GM19455 (cell line): ENCODE data around the gene TPCN2.
"Not testable (repeated sequence)": the region's sequence is repeated elsewhere in the genome, so short reads cannot be mapped to it uniquely, and the experiment has no call there.

Experiments used
- ATAC-seq: cut with Tn5 transposase; IDR thresholded peaks from one replicate; pipeline ENCODE4 v1.9.1; 2021; ENCODE audit not compliant: unreplicated experiment

TPCN2 gene

DNA sequence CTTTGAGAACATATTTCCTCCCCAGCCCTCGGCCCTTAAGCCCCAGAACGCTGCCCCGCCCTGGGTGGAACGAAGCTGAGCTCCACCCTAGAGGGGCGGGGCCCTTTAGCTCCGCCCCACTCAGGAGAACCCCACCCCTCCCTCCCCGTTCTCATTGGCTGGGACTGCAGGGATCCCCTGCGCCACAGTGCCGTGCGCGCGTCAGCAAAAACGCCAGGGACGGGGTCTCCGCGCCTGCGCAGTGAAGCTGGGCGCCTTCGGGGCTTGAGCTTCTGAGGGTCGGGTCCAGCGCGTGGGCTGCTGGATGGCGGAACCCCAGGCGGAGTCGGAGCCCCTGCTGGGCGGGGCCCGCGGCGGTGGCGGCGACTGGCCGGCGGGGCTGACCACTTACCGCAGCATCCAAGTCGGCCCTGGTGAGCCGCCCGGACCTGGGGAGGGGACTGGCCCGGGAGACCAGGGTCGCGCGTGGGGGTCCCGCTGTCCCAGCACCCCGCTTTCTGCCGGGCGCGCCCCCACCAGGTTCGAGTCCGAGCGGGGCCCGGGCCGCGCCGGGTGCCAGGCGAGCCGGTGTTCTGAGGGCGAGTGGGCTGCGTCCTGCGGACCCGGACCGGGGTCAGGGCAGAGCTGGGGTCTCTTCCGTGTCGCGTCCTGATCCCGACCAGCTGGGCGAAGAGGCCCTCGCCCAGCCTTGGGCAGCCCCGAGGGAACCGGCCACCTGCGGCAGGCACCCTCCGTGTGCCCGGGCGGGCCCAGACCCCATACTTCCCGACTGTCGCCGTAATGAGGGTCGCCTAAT, at the start of gene TPCN2:
Gene TPCN2 (plus strand): TSS at position 239 of the 796 bp plus-strand sequence. CDS start 66 bp downstream, at position 305.
- peak; percentile 78 for ATAC-seq

DNA sequence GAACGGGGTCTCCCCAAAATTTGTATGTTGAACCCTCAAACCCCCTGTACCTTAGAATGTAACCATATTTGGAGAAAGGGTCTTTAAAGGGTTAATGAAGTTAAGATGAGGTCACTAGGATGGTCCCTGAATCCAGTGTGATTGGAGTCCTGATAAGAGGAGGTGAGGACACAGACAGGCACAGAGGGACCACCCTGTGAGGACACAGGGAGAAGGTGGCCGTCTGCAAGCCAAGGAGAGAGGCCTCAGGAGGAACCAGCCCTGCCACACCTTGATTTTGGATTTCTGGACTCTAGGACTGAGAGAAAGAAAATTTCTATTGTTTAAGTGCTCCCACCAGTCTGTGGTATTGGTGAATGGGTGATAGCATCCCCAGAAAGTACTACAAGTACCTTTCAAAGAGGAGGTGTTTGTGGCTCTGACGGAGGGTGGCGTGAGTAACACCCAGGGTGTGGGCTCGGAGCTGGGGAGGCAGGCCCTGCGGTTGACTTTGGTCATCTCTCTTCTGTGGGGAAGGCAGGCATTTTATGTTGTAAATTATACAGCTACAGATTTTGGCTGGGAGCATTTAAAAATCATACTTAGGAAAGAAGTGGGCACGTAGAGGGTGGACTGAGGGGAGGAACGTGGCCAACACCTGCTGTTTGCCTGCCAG, 49.5 kb upstream of the TPCN2 start:
- no peak for ATAC-seq

DNA sequence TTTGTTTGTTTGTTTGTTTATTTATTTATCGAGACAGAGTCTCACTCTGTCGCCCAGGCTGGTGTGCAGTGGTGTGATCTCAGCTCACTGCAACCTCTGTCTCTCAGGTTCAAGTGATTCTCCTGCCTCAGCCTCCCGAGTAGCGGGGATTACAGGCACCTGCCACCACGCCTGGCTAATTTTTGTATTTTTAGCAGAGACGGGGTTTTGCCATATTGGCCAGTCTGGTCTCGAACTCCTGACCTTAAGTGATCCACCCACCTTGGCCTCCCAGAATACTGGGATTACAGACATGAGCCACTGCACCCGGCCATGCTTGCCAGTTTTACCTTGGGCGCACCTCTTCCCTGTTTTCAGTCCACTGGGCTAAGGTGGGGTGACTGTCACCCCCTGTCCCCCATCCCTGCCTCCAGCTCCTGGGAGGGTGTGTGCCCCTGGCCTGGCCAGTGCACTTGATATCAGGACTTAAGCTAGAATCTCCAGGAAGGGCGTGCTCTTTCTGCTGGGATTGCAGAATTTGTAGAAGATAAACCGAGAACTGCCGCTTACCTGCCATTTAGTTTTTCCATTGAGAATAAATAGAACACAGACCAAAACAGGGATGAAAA, 48.9 kb upstream of the TPCN2 start:
- not testable (repeated sequence) for ATAC-seq

DNA sequence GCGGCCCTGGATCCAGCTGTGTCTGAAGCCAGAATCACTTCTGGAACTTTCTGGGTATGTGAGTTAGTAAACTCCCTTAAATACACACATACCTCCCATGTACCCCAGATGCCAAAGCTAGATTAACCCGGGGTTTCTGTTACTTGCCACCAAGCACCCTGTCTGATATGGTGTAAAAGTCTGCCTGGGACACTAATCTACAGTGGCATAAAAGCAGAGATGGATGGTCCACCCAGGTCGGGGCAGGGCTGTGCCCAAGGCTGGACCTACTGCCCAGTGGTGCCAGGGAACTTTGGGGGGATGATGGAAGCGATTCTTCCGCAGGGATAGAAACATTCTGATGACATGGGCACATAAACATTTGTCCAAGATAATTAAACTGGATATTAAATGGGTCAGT, 48.3 kb upstream of the TPCN2 start:
- ATAC-seq: no peak

DNA sequence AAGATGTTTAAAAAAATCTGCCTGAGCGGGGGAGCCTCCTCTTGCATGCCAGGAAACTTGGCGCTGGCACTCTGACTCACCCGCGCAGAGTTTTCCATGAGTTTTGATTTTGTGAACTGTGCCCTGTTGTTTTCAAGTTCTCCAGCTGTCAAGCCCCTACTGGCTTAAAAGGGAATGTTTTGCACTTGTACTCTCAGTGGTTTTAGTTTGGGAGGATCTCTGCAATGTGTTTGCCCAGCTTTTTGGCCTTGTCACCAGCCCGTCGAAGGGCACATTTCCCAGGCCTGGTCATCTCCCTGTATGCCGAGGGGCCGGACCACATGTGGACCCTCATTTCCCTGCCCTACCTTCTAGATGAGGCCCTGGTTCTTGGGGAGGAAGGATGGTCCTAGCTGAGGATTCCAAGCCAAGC, 47.9 kb upstream of the TPCN2 start:
- ATAC-seq: no peak

DNA sequence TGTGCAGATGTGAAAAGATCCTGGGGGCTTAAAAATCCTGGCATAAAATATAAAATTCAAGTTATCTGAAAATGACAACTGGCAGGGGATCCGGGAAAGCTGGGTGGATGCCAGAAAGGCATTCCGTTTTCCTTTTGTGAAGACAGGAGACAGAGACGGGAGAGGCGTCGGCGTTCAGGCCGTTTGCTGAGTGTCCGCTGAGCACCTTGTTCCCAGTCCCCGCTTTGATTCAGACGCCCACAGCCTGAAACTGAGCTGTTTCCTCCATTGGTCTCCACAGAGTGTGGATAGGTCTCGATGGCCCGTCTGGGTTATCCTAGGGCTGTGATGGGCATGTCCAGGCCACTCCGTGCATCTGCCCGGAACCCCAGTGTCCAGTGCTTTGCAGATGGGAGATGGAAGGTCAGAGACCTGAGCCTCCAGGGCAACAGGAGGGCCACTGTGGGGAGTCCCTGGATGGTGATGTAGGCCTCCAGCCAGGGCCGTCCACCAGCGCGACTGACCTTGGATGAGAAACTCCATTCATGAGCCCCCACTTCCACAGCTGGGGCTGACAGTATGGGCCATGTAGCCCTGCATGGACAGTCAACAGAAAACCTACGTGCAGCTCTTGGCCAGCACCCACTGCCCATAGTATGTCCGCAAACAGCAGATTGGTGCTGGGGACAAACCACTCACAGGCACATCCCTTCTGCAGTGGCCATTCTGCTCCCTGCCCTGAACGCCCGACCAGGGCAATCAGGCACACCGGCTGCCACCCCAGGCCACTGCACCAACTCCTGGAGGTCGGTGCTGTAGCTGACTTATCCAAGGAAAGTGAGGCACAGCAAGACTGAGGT, 47.3 kb upstream of the TPCN2 start:
- no peak for ATAC-seq

DNA sequence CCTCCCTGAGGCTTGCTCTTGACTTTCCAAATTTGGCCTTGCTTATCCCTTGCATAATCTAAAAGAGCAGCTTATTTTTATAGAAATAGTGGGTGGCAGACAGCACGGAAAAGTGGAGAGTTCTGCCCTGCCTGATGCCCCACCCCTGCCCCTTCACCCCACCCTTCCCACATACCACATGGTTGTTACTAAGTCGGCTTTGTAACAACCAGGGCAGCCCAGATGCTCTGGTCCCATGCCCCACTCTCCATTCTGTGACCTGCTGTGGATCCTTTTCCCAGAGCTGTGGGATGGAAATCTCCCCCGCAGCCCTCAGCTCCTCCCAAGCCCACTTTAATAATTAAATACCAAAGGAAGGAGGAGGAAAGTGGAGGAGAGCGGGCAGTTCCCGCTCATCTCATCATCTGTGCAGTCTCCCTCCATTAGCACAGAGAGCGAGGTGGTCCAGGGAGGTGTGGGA, 46.6 kb upstream of the TPCN2 start:
- ATAC-seq: no peak

DNA sequence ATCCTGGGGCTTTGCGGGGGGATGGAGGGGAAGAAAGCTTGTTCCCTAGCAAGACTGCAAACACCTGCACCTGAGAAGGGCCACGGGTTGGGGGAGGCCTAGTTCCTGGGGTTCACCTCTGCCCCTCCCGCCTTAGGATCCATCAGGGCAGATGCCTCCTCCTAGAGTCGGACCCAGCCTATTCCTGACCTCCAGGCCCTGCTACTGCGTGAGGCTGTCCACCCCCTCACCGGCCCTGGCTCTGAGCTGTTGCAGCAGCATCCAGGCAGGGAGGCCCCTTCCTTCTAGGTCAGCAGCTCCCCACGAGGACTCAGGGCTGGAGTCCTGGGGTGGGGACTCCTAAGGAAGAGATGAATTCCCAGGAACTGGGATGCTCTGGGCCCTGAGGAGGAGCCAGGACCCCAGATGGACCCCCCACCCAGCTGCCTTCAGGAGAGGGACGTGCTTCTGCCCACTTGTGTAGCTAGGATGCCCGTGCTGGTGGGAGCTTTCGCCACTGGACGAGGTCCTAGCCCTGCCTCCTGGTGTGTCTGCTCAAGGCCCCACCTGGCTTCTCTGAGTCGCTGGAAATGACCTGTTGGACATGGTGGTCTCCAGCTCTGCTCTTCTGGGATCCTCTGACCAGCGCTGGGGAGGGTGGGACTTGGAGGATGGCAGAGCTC, 46.0 kb upstream of the TPCN2 start:
- ATAC-seq: no peak

DNA sequence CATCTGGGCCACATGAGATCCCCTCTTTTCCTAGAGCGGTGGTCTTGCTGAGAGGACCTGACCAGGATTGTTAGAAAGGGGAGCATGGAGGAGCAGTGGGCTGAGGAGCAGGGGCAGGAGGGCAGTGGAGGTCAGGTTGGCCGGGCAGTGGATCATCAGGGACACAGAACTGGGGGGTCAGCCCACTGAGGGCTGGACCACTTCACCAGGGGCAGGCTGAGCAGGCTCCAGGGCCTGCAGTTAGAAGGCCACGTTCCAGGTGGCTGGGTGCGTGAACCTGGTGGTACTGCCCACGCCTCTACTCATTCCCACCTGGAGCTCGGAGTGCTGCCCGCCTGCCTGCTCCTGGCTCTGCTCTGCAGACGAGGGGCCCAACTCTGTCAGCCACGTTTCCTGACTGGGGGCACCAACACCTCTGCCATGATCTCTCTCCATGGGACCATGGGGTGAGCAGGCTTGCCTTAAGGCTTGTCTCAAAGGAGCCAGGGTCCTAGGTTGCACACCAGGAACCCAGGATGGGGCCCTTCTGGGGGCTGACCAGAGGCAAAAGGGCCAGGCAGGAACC, 45.3 kb upstream of the TPCN2 start:
- no peak for ATAC-seq

DNA sequence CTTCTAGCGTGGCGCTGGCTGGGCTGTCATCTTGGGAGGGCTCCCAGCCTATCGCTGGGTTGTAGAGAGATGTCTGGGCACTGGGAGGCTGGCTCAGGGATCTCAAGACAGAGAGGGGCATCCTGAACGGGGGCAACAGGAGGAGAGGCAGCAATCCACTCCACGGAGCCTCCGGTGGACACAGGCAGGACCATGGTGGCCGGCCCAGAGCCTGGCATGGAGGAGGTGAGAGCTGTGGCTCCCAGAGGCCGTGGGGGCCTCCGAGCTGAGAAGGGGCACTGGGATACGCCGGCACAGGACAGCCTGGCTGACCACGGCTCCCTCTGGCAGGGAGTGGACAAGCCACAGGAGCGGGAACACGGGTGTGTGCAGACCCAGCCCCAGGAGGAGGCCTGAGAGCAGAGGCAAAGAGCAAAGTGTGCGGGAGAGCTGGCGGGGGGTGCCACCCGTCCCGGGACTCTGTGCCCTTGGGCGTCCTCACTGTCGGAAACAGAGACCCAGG, 44.8 kb upstream of the TPCN2 start:
- no peak for ATAC-seq

DNA sequence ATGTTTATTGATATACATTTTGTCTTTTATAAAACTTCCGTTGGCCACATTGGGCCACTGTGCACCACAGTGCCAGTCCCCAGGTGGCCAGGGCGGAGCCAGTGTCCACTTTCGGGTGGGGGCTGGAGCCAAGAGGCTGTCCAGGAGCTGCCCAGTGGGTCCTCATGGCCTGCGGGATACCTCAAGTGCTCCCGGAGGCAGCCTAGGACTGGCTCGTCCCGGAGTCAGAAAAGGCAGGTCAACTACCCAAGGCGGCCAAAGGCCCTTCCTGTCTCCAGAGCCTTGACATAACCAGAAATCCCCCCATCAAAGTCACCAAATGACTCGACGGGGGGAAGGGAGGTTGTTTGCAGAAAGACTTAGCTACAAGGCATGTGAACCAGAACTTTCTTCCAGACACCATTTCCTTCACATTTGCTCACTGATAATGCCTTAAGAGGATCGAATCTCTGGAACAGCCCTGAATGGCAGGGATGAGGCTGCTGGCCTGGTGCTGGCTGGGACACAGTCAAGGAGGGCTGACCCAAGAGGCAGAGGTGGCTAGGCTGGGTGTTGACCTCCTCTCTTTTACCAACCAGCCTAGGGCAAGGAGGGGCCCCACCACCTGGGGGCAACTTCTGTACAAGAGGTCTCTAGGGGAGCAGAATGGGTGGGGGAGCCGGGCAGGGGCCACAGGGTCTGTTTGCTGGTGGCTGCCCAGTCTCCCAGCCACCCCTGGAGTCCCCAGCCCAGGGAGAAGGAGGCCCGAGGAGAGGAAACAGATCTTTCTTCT, 44.1 kb upstream of the TPCN2 start:
- ATAC-seq: no peak

DNA sequence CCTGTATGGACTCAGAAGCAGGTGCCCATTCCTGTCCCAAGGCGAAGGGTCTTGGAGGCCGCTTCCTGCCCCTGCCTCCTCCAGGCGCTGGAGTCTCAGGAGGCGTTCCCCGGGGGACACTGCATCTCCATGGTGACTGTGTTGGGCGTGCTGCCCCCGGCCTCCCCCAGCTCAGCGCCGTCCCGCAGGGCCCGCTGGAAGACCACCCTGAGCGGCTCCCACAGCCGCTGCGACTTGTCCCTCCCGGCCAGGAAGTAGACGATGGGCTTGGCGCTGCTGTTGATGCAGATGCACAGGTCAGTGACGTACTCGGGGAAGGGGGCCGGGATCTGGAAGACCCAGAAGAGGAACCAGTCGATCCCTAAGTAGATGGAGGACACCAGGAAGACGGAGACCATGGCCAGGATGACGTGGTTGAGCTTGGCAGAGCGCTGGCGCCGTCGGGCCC, 43.5 kb upstream of the TPCN2 start:
- no peak for ATAC-seq

DNA sequence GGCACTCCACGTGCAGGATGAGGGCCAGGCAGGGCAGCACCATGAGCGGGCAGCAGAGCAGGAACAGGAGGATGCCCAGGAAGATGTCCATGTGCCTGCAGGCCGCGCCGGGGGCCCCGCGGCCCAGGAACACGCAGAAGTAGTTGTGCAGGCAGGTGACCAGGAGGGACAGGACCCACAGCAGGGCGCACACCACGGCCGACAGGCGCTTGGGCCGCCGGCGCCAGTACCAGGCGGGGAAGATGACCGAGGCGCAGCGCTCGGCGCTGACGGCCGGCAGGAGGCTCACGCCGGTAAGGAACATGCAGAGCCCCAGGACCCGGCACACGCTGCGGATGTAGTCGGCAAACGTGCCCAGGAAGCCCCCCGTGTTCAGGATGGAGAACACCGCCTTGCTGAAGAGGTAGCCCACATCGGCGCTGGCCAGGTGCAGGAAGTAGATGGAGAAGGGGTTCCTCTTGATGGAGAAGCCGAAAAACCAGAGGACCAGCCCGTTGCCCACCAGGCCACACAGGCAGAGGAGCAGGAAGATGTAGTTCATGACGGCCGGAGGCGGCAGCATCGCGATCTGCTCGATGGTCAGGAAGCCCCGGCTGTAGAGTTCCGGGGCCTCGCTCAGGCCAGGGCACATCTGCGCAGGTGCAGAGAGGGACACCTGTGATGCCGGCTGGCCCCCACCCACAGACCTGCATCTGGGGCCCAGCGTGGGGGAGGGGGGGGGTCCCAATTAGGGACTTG, 42.9 kb upstream of the TPCN2 start:
- ATAC-seq: no peak

DNA sequence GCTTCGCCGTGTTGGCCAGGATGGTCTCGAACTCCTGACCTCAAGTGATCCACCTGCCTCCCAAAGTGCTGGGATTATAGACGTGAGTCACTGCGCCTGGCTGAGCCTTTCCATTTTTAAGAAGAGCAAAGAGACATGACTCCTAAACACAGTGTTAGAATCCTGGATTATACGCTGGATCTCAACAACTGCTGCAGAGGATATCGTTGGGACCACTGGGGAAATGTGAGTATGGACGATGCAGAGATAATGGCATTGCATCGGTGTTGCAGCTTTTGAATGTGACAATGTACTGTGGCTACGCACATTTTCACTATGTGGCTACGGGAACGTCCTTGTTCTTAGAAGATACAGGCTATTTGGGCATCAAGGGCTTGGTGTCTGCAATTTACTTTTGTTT, 41.9 kb upstream of the TPCN2 start:
- ATAC-seq: no peak

DNA sequence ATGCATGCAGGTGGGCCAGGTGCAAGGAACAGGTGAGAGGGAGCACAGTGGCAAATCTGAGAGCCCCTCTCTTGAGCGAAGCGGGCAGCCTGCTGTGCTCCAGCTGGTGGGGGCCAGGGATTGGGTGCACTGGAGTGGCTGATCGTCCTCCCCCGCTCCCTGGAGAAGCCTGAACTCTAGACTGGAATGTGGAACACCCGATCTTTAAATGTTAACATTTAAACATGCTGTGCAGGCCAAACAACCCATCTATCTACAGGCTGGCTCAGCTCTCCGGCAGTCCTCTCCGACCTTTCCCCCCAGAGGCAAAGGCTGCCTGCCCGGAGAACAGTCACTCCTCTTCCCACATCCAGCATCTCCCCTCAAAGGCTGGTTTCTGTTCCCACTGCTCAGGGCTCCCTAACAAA, 40.8 kb upstream of the TPCN2 start:
- ATAC-seq: no peak

DNA sequence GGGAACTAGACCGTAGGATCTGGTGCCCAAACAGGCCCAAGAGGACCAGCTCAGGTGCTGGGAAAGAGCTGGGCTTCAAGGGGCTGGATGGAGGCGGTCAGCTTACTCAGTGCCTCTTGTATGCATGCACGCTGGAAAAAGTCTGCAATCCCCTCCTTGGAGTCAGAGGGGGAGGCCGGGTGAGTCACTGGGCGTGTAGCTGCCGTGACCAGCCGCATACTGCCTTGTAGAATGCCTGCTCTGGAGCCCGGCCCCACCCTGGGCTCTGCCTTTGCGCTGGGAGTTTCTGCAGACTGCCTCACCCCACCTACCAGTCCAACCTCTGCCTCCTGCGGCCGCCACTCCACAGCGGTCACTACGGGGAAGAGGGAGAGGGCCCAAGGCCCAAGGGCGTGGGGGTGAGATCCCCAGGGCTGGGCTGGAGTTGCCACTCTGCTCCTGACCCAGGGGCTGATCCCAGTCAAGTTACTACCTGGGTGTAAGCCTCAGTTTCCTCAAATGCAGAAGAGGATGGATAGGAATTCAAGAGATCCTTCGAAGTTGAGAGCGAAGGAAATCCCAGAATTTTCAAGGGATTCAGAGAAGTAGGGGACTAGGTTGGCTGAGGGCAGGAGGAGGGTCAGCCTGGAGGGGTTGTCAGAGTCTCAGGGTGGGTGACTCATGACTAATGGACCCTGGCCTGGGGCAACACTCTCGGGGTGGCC, 39.8 kb upstream of the TPCN2 start:
- ATAC-seq: no peak

DNA sequence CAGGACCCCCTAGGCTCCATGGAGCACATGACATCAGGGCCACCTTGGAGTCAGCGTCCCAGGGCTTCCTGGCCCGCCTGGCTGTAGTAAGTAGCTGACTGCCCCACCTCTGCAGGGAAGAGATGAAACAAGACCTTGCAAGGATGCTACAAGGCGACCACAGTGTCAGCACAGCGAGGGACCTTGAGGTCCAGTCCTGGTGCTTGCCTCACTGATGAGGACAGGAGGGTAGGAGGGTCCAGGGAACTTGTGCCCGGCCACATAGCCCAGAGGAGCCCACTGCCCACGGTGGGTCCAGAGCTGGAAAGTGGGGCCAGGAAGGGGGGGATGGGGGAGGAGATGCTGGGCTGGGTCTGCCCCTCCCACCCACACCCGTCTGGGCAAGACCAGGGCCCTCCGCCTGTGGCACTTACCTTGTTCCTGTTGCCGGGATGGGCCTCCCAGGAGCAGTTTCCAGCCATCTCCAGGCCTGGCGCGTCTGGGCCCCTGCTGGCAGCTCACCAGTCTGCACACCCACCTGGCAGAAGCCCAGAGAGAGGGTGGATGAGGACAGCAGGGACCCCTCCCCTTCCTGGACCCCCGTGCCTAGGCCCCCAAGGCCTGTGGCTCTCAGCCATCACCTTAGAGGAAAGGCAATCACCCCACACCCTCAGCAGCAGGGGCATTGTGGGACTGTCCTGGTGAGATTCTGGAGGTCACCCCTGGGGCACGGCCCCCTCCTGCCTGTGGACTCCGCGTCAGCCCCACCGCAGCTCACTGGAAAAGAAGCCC, 39.1 kb upstream of the TPCN2 start:
- no peak for ATAC-seq
